SK-N-SH (cell line): ENCODE data around the gene LRRC15. TPM values are rescaled to one million over a fixed set of nuclear protein-coding genes. Genes with fewer than 3 reads are reported as not detected.

ENCODE experiments used
- CTCF ChIA-PET: fragments of 300-600, 350-600 bp; formaldehyde crosslinking; extraction: SDS; loops from one replicate; lab custom pipeline; 2021; lab: Yijun Ruan, JAX
- POLR2A ChIA-PET: fragments of 350-600 bp; sonication (Branson Sonifier 250); formaldehyde crosslinking; extraction: SDS; loops from one replicate; lab custom pipeline; 2020; ENCODE audit warnings: antibody characterized with exemption, inconsistent platforms; lab: Yijun Ruan, JAX
- DNase-seq: peaks from one replicate; pipeline ENCODE4 v3.0.0; 2012
- H2AFZ ChIP-seq: fragments of 200-600 bp; sonication (generic); 2 replicates; pipeline ENCODE4 v1.8.1; 2016; ENCODE audit warnings: antibody characterized with exemption, mild to moderate bottlenecking, low read depth
- H3F3A ChIP-seq: fragments of 200-600 bp; sonication (generic); replicated peaks from 2 replicates; pipeline ENCODE3; 2016; ENCODE audit warnings: antibody characterized with exemption, mild to moderate bottlenecking; ENCODE audit not compliant: insufficient read depth
- H3K27ac ChIP-seq, 2 experiments: fragments of 200-500 bp in 1 of 2; fragments of 200-600 bp in 1 of 2; sonication (Bioruptor generic) in 1 of 2; sonication (generic), shearing (Covaris generic) in 1 of 2; 2 replicates each; pipeline versions ENCODE4 v1.5.1 to v1.6.1; 2014 to 2016; ENCODE audit warnings: low read depth in 2 of 2, inconsistent platforms in 1 of 2, low read length in 1 of 2, mild to moderate bottlenecking in 1 of 2, mixed read lengths in 1 of 2
- H3K27me3 ChIP-seq: fragments of 200-600 bp; sonication (generic), shearing (Covaris generic); 2 replicates; pipeline ENCODE4 v1.6.1; 2016; ENCODE audit warnings: mixed run types; ENCODE audit not compliant: insufficient read depth
- H3K36me3 ChIP-seq, 2 experiments: fragments of 200-500 bp in 1 of 2; fragments of 200-600 bp in 1 of 2; sonication (Bioruptor generic) in 1 of 2; sonication (generic) in 1 of 2; replicated peaks in 1 of 2; 2 replicates each; pipeline versions ENCODE3 to v1.5.1; 2014 to 2016; ENCODE audit warnings: low read length in 1 of 2, mild to moderate bottlenecking in 1 of 2; ENCODE audit not compliant: insufficient read depth in 2 of 2, control insufficient read depth in 1 of 2
- H3K4me1 ChIP-seq, 2 experiments: fragments of 200-500 bp in 1 of 2; fragments of 200-600 bp in 1 of 2; sonication (Bioruptor generic) in 1 of 2; sonication (generic), shearing (Covaris generic) in 1 of 2; 2 replicates each; pipeline versions ENCODE4 v1.5.1 to v1.6.1; 2014 to 2016; ENCODE audit warnings: low read depth in 1 of 2, low read length in 1 of 2, mixed run types in 1 of 2; ENCODE audit not compliant: insufficient read depth in 2 of 2, control insufficient read depth in 1 of 2
- H3K4me2 ChIP-seq: fragments of 200-600 bp; sonication (generic), shearing (Covaris generic); 2 replicates; pipeline ENCODE4 v1.6.1; 2017; ENCODE audit warnings: mixed run types
- H3K4me3 ChIP-seq, 2 experiments: fragments of 200-500 bp in 1 of 2; fragments of 200-600 bp in 1 of 2; sonication (Bioruptor generic) in 1 of 2; sonication (generic), shearing (Covaris generic) in 1 of 2; 2 replicates each; pipeline versions ENCODE4 v1.5.1 to v1.8.1; 2014 to 2016; ENCODE audit warnings: low read depth in 2 of 2, inconsistent platforms in 1 of 2, low read length in 1 of 2, mild to moderate bottlenecking in 1 of 2, mixed read lengths in 1 of 2, moderate library complexity in 1 of 2
- H3K79me2 ChIP-seq: fragments of 200-600 bp; sonication (generic); 2 replicates; pipeline ENCODE4 v1.8.1; 2017; ENCODE audit warnings: mild to moderate bottlenecking; ENCODE audit not compliant: insufficient read depth
- H3K9ac ChIP-seq: fragments of 200-600 bp; sonication (generic); 2 replicates; pipeline ENCODE4 v1.6.1; 2017; ENCODE audit warnings: mixed run types
- H3K9me2 ChIP-seq: fragments of 200-600 bp; sonication (generic); 2 replicates; pipeline ENCODE4 v1.6.1; 2017; ENCODE audit warnings: mixed run types
- H3K9me3 ChIP-seq: fragments of 200-600 bp; sonication (generic); 2 replicates; pipeline ENCODE4 v1.6.1; 2017; ENCODE audit warnings: mixed run types, mild to moderate bottlenecking, moderate library complexity
- H4K20me1 ChIP-seq: fragments of 200-600 bp; sonication (generic); 2 replicates; pipeline ENCODE4 v1.6.1; 2017; ENCODE audit warnings: mild to moderate bottlenecking, mixed run types; ENCODE audit not compliant: insufficient read depth
- CHD2 ChIP-seq: fragments of 150-350 bp; IDR thresholded peaks from 2 replicates; pipeline ENCODE4 v1.6.1; 2018; ENCODE audit warnings: low read length; ENCODE audit not compliant: partially characterized antibody
- ELF1 ChIP-seq: IDR thresholded peaks from 2 replicates; pipeline ENCODE4 v1.4.0; 2012
- EZH2phosphoT487 ChIP-seq: fragments of 200-600 bp; sonication (generic); IDR thresholded peaks from 2 replicates; pipeline ENCODE4 v1.6.1; 2017; ENCODE audit warnings: low read depth, mixed run types, mild to moderate bottlenecking, antibody characterized with exemption, moderate library complexity, borderline replicate concordance
- FOXJ3 ChIP-seq: sonication (generic); formaldehyde crosslinking; IDR thresholded peaks from 2 replicates; pipeline ENCODE4 v1.5.1; 2020; ENCODE audit warnings: mild to moderate bottlenecking, missing genetic modification reagents
- GABPA ChIP-seq: IDR thresholded peaks from 2 replicates; pipeline ENCODE4 v1.4.0; 2012; ENCODE audit warnings: low read depth, mild to moderate bottlenecking
- MEF2A ChIP-seq: IDR thresholded peaks from 2 replicates; pipeline ENCODE4 v1.4.0; 2012; ENCODE audit warnings: low read depth, borderline replicate concordance
- NFIC ChIP-seq: IDR thresholded peaks from 2 replicates; pipeline ENCODE4 v1.4.0; 2012; ENCODE audit warnings: borderline replicate concordance
- POLR2AphosphoS5 ChIP-seq: IDR thresholded peaks from 2 replicates; pipeline ENCODE4 v1.6.1; 2012; ENCODE audit warnings: low read depth, low read length
- RAD21 ChIP-seq: IDR thresholded peaks from 2 replicates; pipeline ENCODE4 v1.6.1; 2012; ENCODE audit warnings: mild to moderate bottlenecking, low read length
- RCOR1 ChIP-seq: fragments of 150-350 bp; IDR thresholded peaks from 2 replicates; pipeline ENCODE4 v1.6.1; 2017; ENCODE audit warnings: antibody characterized with exemption, low read length
- RXRA ChIP-seq: IDR thresholded peaks from 2 replicates; pipeline ENCODE4 v1.4.0; 2012; ENCODE audit warnings: low read depth, mild to moderate bottlenecking, borderline replicate concordance
- SIN3A ChIP-seq: IDR thresholded peaks from 2 replicates; pipeline ENCODE4 v1.6.1; 2012; ENCODE audit warnings: low read depth, mild to moderate bottlenecking, low read length, moderate library complexity, borderline replicate concordance
- SMC3 ChIP-seq: IDR thresholded peaks from 2 replicates; pipeline ENCODE4 v1.6.1; 2012; ENCODE audit warnings: low read depth, low read length, improper control_type of control experiment
- TAF1 ChIP-seq: IDR thresholded peaks from 2 replicates; pipeline ENCODE4 v1.6.1; 2012; ENCODE audit warnings: low read depth, mild to moderate bottlenecking, low read length, moderate library complexity, borderline replicate concordance
- TCF12 ChIP-seq: IDR thresholded peaks from 2 replicates; pipeline ENCODE4 v1.4.0; 2012
- TEAD4 ChIP-seq: IDR thresholded peaks from 2 replicates; pipeline ENCODE4 v1.4.0; 2012; ENCODE audit warnings: mild to moderate bottlenecking, borderline replicate concordance; ENCODE audit not compliant: insufficient read depth
- USF2 ChIP-seq: fragments of 150-350 bp; IDR thresholded peaks from 2 replicates; pipeline ENCODE4 v1.6.1; 2017; ENCODE audit warnings: antibody characterized with exemption, low read length, low read depth, borderline replicate concordance
- YY1 ChIP-seq: IDR thresholded peaks from 2 replicates; pipeline ENCODE4 v1.4.0; 2012; ENCODE audit warnings: low read depth, mild to moderate bottlenecking
- WGBS: methylation state at CpG from one replicate; pipeline ENCODE4 v1.1.6; 2017; ENCODE audit warnings: low lambda C conversion rate; 5-methylcytosine and 5-hydroxymethylcytosine counted together
- polyA plus RNA-seq, 3 experiments: library from polyadenylated mRNA; depleted of rRNA; stranded (reverse); fragments of >200 nt; gene quantifications; 2 replicates each; pipeline ENCODE4 v1.2.3, GENCODE V29; 2012
- TF ChIP-seq, protein P1 (sequence below): fragments of 200-600 bp; sonication (generic); IDR thresholded peaks from 2 replicates; pipeline ENCODE4 v1.6.1; 2017; ENCODE audit warnings: antibody characterized with exemption, mild to moderate bottlenecking, moderate library complexity

The LRRC15 gene
- polyA plus RNA-seq, 1 of the 3 experiments (the other 2 are of a cell fraction) = 0.02 TPM

- ChIA-PET POLR2A (no interaction called here), CTCF (interaction anchor here (0.9 to 6.7 kb wide), 9 partner anchors 9 to 615 kb away, joined by 3 to 71 read pairs (median 4); no protein-coding TSS in a partner anchor)
- H2AFZ ChIP-seq = no peak overlapping the region
- H3K9me2 ChIP-seq = no peaks in the 10 kb centered on the region
- no peaks in the 10 kb centered on the region; a peak in 1 of 4 replicates for H3K4me1 ChIP-seq
- no peak overlapping the region for H3K27ac ChIP-seq
- no peak overlapping the region for H3K4me2 ChIP-seq
- H3K79me2 ChIP-seq = no peaks in the 10 kb centered on the region
- no peaks in the 10 kb centered on the region for H3K36me3 ChIP-seq
- no peaks in the 10 kb centered on the region for H3K27me3 ChIP-seq
- no peaks in the 10 kb centered on the region for H4K20me1 ChIP-seq
- TF ChIP-seq RXRA (no peak), TAF1 (no peak), RCOR1 (no peak), POLR2AphosphoS5 (no peak), NFIC (no peak), GABPA (no peak), SMC3 (no peak), RAD21 (no peak), TCF12 (no peak), ELF1 (no peak), CHD2 (no peak), MEF2A (no peak), YY1 (no peak), SIN3A (no peak), TEAD4 (no peak), EZH2phosphoT487 (no peak)
- TF ChIP-seq, protein P1, sequence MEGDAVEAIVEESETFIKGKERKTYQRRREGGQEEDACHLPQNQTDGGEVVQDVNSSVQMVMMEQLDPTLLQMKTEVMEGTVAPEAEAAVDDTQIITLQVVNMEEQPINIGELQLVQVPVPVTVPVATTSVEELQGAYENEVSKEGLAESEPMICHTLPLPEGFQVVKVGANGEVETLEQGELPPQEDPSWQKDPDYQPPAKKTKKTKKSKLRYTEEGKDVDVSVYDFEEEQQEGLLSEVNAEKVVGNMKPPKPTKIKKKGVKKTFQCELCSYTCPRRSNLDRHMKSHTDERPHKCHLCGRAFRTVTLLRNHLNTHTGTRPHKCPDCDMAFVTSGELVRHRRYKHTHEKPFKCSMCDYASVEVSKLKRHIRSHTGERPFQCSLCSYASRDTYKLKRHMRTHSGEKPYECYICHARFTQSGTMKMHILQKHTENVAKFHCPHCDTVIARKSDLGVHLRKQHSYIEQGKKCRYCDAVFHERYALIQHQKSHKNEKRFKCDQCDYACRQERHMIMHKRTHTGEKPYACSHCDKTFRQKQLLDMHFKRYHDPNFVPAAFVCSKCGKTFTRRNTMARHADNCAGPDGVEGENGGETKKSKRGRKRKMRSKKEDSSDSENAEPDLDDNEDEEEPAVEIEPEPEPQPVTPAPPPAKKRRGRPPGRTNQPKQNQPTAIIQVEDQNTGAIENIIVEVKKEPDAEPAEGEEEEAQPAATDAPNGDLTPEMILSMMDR = no peak
- H3K4me3 ChIP-seq = no peak overlapping the region
- H3F3A ChIP-seq = peaks cover 12% of the 10 kb centered on the region
- no peak for DNase-seq
- H3K9ac ChIP-seq = no peak overlapping the region
- H3K9me3 ChIP-seq = no peaks in the 10 kb centered on the region; the same call in 1 of the 2 replicates
- WGBS = 86% methylated on average over 26 of the region's 26 CpGs
Observed at GRCh38 chr3:194395778-194396538, 26.4 kb upstream of the LRRC15 start.

DNA sequence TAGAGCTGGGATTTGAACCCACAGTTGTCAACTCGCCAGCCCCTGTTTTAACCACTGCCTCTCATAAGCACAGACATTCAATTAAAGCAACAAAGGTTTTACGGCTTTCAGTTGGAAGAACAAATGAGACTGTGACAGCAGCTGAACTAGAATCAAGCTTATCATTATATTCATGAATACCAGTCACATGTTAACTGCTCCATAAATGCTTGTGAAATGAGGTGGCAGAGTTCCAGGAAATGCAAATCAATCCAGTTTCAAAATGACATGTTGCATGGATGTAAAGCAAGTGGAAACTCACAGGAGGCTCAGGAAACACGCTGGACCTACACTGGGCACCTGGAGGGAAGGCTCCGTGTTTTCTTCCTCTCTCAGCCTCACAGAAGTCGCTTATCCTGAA, 25.7 kb upstream of the LRRC15 start:
- Histone ChIP-seq H3K4me3 (no peak overlapping the region), H3K27ac (no peak overlapping the region), H3K9me3 (no peaks in the 10 kb centered on the region; the same call in 1 of the 2 replicates), H3K4me2 (no peak overlapping the region), H2AFZ (no peak overlapping the region), H3K4me1 (no peaks in the 10 kb centered on the region; a peak in 1 of 4 replicates), H3K9ac (no peak overlapping the region), H3K27me3 (no peaks in the 10 kb centered on the region), H3F3A (peaks cover 12% of the 10 kb centered on the region), H3K79me2 (no peaks in the 10 kb centered on the region), H4K20me1 (no peaks in the 10 kb centered on the region), H3K9me2 (no peaks in the 10 kb centered on the region), H3K36me3 (no peaks in the 10 kb centered on the region)
- no peak for TF ChIP-seq FOXJ3 (CRISPR knock-in tag)
- no peak for TF ChIP-seq SIN3A
- no peak for TF ChIP-seq USF2
- ChIA-PET CTCF (interaction anchor here (0.9 to 6.7 kb wide), 5 partner anchors 45 to 80 kb away, joined by 3 to 71 read pairs (median 6); no protein-coding TSS in a partner anchor), POLR2A (no interaction called here)
- DNase-seq = no peak
- 95% methylated on average over 5 of the region's 5 CpGs for WGBS
